ENCODE data around the gene MIDN. TPM values are rescaled to one million over a fixed set of nuclear protein-coding genes. Genes with fewer than 3 reads are reported as not detected.

The MIDN gene
- total RNA-seq, 3 donors from 2014 or later, result 13.8 to 28.5 (median 22.4) TPM

- intact Hi-C loops (cut with DNase I; ENCODE audit: low total_unique reads), result loop anchor here (5.0 kb wide), 1 partner anchor 1533 kb away; the partner anchor contains the start of gene SGTA
- H3K4me3 ChIP-seq, result peak overlapping the region; percentile 83 to 97 (median 94)
- H3K9me3 ChIP-seq, result no peaks in the 10 kb centered on the region
- peak in 1 of 2 donors; percentile 68 for DNase-seq (ENCODE audit: low spot score in 2 of 2)
- H3K36me3 ChIP-seq, result no peaks in the 10 kb centered on the region
- H3K27ac ChIP-seq, result peak overlapping the region; percentile 99
- peaks cover 29 to 36% of the 10 kb centered on the region in 2 donors for H3K4me1 ChIP-seq
- H3K27me3 ChIP-seq, result no peaks in the 10 kb centered on the region
- peak; percentile 64 to 99 (median 73) for TF ChIP-seq CTCF (IDR thresholded peaks at IDR 0.05)
- no peak for TF ChIP-seq POLR2A (IDR thresholded peaks at IDR 0.05)
Measured at GRCh38 chr19:1248786-1249297, 459 bp downstream of the MIDN start.

DNA sequence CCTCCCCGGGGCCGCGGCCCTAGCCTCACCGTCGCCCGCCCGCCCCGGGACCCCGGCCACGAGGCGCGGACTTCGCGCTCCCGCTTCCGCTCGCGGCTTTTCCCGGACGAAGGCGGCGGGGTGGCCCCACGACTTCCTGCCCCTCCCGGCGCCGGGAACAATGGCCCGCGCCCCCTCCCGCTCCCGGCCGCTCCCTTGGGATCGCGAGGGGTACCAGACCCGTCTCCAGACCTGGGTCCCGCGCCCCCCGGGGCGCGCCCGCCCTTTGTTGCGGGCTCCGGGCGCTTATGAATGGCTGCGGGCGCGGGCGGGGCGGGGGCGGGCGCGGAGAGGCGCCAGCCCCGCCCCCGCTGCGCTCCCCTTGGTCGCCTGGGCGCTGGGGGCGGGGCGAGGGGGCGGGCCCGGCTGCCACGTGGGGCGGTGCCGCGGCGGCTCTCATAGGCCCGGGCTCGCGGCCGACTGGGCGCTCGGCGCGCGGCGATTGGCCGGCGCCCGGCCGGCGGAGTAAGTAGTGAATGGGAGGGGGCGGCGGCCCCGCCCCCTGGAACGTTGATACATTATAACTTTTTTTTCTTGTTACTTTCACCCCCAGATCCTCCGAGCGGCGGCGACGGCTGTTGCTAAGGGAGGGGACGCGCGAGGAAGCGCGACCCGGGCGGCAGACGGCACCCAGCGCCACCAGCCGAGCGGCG lies 1.1 kb downstream of the MIDN start:
- TF ChIP-seq POLR2A (IDR thresholded peaks at IDR 0.05) (peak; percentile 95), CTCF (IDR thresholded peaks at IDR 0.05) (no peak), POLR2AphosphoS5 (IDR thresholded peaks at IDR 0.05) (peak; percentile 75 to 95 (median 78))
- Histone ChIP-seq H3K27me3 (no peaks in the 10 kb centered on the region), H3K9me3 (no peaks in the 10 kb centered on the region), H3K27ac (peak overlapping the region; percentile 99), H3K4me3 (peak overlapping the region; percentile 83 to 97 (median 94)), H3K36me3 (no peaks in the 10 kb centered on the region), H3K4me1 (peaks cover 29 to 36% of the 10 kb centered on the region in 2 donors)
- intact Hi-C loops (cut with DNase I; ENCODE audit: low total_unique reads), result loop anchor here (5.0 kb wide), 1 partner anchor 1533 kb away; the partner anchor contains the start of gene SGTA
- DNase-seq (ENCODE audit: low spot score in 2 of 2), result peak; percentile 94 to 97

GRCh38 chr19:1249990-1250436 lies 1.6 kb downstream of the MIDN start:
- H3K27ac ChIP-seq, result peak overlapping the region; percentile 99
- peaks cover 3% of the 10 kb centered on the region for H3K36me3 ChIP-seq
- H3K4me3 ChIP-seq, result peak overlapping the region; percentile 83 to 97 (median 94)
- intact Hi-C loops (cut with DNase I; ENCODE audit: low total_unique reads), result loop anchor here (5.0 kb wide), 1 partner anchor 1532 kb away; the partner anchor contains the start of gene SGTA
- no peaks in the 10 kb centered on the region for H3K27me3 ChIP-seq
- H3K4me1 ChIP-seq, result peaks cover 24 to 31% of the 10 kb centered on the region in 2 donors
- H3K9me3 ChIP-seq, result no peaks in the 10 kb centered on the region
- no peak for DNase-seq (ENCODE audit: low spot score in 2 of 2)
- no peak for TF ChIP-seq POLR2AphosphoS5 (IDR thresholded peaks at IDR 0.05)
- TF ChIP-seq CTCF (IDR thresholded peaks at IDR 0.05), result no peak
- no peak for TF ChIP-seq POLR2A (IDR thresholded peaks at IDR 0.05)

DNA sequence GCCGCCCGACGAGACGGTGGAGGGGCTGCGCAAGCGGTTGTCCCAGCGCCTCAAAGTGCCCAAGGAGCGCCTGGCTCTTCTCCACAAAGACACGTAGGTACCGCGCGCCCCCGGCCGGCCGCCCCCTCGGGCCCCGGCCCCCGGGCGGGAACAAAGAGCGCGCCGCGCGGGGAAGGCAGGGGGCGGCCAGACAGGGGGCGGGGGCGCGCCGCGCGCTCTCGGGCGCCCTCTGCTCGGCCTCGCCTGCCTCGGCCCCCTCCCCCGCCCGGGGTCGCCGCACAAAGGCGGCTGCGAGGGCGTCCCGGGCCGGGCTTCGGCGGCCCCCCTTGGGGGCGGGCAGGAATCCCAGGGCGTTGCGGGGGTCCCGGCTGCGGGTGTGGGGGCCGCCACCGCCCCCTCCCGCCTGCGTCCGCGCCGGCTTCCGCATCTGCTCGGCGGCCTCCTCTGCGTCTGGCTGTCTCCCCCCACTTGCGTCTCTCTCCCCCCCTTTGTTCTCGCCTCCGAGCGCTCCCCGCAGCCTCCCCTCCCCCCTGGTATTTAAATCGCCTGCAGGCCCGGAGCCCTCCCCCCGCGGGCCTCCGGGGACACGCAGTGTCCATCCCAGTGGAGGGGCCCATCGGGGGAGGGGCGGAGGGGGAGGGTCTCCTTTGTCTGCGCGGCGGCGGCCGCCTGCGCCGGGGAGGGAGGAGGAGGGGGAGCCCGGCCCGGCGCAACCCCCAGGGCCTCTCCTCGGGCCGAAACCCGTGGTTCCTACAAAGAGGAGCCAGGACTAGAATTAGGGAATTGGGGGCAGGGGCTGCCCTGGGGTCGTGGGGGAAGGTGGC lies 2.3 kb downstream of the MIDN start:
- TF ChIP-seq POLR2AphosphoS5 (IDR thresholded peaks at IDR 0.05) (peak in 1 of 3 donors; percentile 32), POLR2A (IDR thresholded peaks at IDR 0.05) (no peak)
- intact Hi-C loops (cut with DNase I; ENCODE audit: low total_unique reads), result no loop called here
- no peaks in the 10 kb centered on the region for H3K27me3 ChIP-seq
- H3K9me3 ChIP-seq, result no peaks in the 10 kb centered on the region
- peak overlapping the region; percentile 83 to 97 (median 94) for H3K4me3 ChIP-seq
- H3K4me1 ChIP-seq, result peaks cover 20 to 24% of the 10 kb centered on the region in 2 donors
- H3K36me3 ChIP-seq, result peaks cover 9% of the 10 kb centered on the region
- DNase-seq (ENCODE audit: low spot score in 2 of 2), result no peak
- H3K27ac ChIP-seq, result peak overlapping the region; percentile 99

Measured in breast epithelium (tissue), 4 donors.